Muscle of arm (tissue), 12 donors: ENCODE data around the gene FOXO4. TPM values are rescaled to one million over a fixed set of nuclear protein-coding genes. Genes with fewer than 3 reads are reported as not detected.
A peak's percentile ranks its signal among the peaks of the same experiment; 100 is the strongest.

ENCODE experiments used
- DNase-seq: peaks from one replicate; pipeline ENCODE4 v3.0.0-alpha.2; 2013
- polyA plus RNA-seq, 12 donors: library from polyadenylated mRNA; unstranded; fragments of 120-200 nt; gene quantifications; one replicate each; pipeline ENCODE4 v1.2.1, GENCODE V29; 2013; ENCODE audit not compliant: insufficient read length in 12 of 12

The FOXO4 gene
- polyA plus RNA-seq, 12 donors, result 22.8 to 48.7 (median 33.1) TPM; not detected in 1

- DNase-seq, result peak; percentile 20
These were observed 2.7 kb downstream of the FOXO4 start for GRCh38 chrX:71098302-71098701.

- DNase-seq, result no peak
These were observed 3.4 kb downstream of the FOXO4 start for GRCh38 chrX:71098951-71099506.

- no peak for DNase-seq
These were observed 4.1 kb downstream of the FOXO4 start for GRCh38 chrX:71099736-71100135.

GRCh38 chrX:71100581-71101505 is 5.2 kb downstream of the FOXO4 start:
- no peak for DNase-seq

- DNase-seq, result no peak
These were observed 6.6 kb downstream of the FOXO4 start for GRCh38 chrX:71102292-71102691.

GRCh38 chrX:71103110-71103983 is 7.7 kb downstream of the FOXO4 start:
- DNase-seq, result peak; percentile 36

GRCh38 chrX:71105628-71106027 is 10.0 kb downstream of the FOXO4 start:
- no peak for DNase-seq

GRCh38 chrX:71106427-71106826 is 10.8 kb downstream of the FOXO4 start, which contains the start of gene CXorf65:
TSS of gene CXorf65 (minus strand) at chrX:71106740. CDS start at chrX:71106556, 184 bp downstream.
- no peak for DNase-seq

- DNase-seq, result no peak
These were observed 11.6 kb downstream of the FOXO4 start for GRCh38 chrX:71107245-71107644.

GRCh38 chrX:71107762-71108360 is 12.2 kb downstream of the FOXO4 start:
- no peak for DNase-seq

GRCh38 chrX:71109051-71109450 is 13.4 kb downstream of the FOXO4 start:
- DNase-seq, result no peak

GRCh38 chrX:71111141-71111843 is 15.6 kb downstream of the FOXO4 start, which contains the start of gene IL2RG:
TSS of gene IL2RG (minus strand) at chrX:71111577. CDS start at chrX:71111539, 38 bp downstream.
- no peak for DNase-seq

- DNase-seq, result no peak
These were observed 16.3 kb downstream of the FOXO4 start for GRCh38 chrX:71111921-71112431.

- no peak for DNase-seq
These were observed 21.7 kb downstream of the FOXO4 start for GRCh38 chrX:71117358-71117757.

- DNase-seq, result peak; percentile 87
These were observed 22.7 kb downstream of the FOXO4 start, which contains the start of gene MED12 for GRCh38 chrX:71118032-71118984. TSS of gene MED12 (plus strand) at chrX:71118596. CDS start at chrX:71118755, 159 bp downstream.

- no peak for DNase-seq
These were observed 23.4 kb downstream of the FOXO4 start for GRCh38 chrX:71118985-71119535.

- DNase-seq, result no peak
These were observed 32.6 kb downstream of the FOXO4 start for GRCh38 chrX:71128166-71128833.
